Endodermal cell (in vitro differentiated cells): ENCODE results near the gene C1QTNF6. TPM values are rescaled to one million over a fixed set of nuclear protein-coding genes. Genes with fewer than 3 reads are reported as not detected.

Source experiments
- DNase-seq: peaks from one replicate; pipeline ENCODE4 v3.0.0-alpha.2; 2017
- H3K27ac ChIP-seq: 2 replicates; pipeline ENCODE4 v1.5.1; 2013; ENCODE audit warnings: mild to moderate bottlenecking, low read depth, low read length, moderate library complexity
- H3K27me3 ChIP-seq: 2 replicates; pipeline ENCODE4 v1.6.1; 2013; ENCODE audit warnings: mild to moderate bottlenecking, low read length, moderate library complexity; ENCODE audit not compliant: insufficient read depth, control insufficient read depth, poor library complexity, severe bottlenecking
- H3K36me3 ChIP-seq: 2 replicates; pipeline ENCODE4 v1.7.0; 2013; ENCODE audit warnings: mild to moderate bottlenecking, low read length, moderate library complexity; ENCODE audit not compliant: control insufficient read depth, insufficient read depth
- H3K4me1 ChIP-seq: one replicate; pipeline ENCODE4 v1.7.0; 2013; ENCODE audit warnings: low read length; ENCODE audit not compliant: control insufficient read depth, insufficient read depth
- H3K4me3 ChIP-seq: 2 replicates; pipeline ENCODE4 v1.5.1; 2013; ENCODE audit warnings: mild to moderate bottlenecking, low read length, moderate library complexity
- H3K9ac ChIP-seq: 2 replicates; pipeline ENCODE4 v1.6.1; 2013; ENCODE audit warnings: mild to moderate bottlenecking, low read length, moderate library complexity; ENCODE audit not compliant: poor library complexity, severe bottlenecking; ENCODE audit errors: extremely low read depth
- H3K9me3 ChIP-seq: 2 replicates; pipeline ENCODE4 v1.6.1; 2013; ENCODE audit warnings: mild to moderate bottlenecking, low read length, moderate library complexity; ENCODE audit not compliant: control insufficient read depth
- H3K27ac Mint-ChIP-seq: 2 replicates; pipeline ENCODE4 v1.8.0; 2020; ENCODE audit warnings: mixed read lengths
- H3K27me3 Mint-ChIP-seq: 2 replicates; pipeline ENCODE4 v1.8.0; 2021; ENCODE audit warnings: mild to moderate bottlenecking, mixed read lengths; ENCODE audit not compliant: insufficient read depth
- H3K36me3 Mint-ChIP-seq: 2 replicates; pipeline ENCODE4 v1.8.0; 2020; ENCODE audit warnings: low read depth, mixed read lengths
- H3K4me1 Mint-ChIP-seq: 2 replicates; pipeline ENCODE4 v1.8.0; 2020; ENCODE audit warnings: mixed read lengths
- H3K4me3 Mint-ChIP-seq: 2 replicates; pipeline ENCODE4 v1.8.0; 2020; ENCODE audit warnings: mild to moderate bottlenecking, moderate library complexity, mixed read lengths
- H3K9me3 Mint-ChIP-seq: 2 replicates; pipeline ENCODE4 v1.8.0; 2020; ENCODE audit warnings: mild to moderate bottlenecking, mixed read lengths
- WGBS, 2 experiments: methylation state at CpG; one replicate each; pipeline versions ENCODE4 v1.1.5 to v1.1.7; 2013; ENCODE audit warnings: missing lambda C conversion rate in 2 of 2, mixed read lengths in 1 of 2; ENCODE audit not compliant: insufficient coverage in 1 of 2, insufficient read length in 1 of 2; 5-methylcytosine and 5-hydroxymethylcytosine counted together
- total RNA-seq, 2 donors: library from RNA; stranded (reverse); fragmentation: NEBNext Ultra II Directional in 1 of 2; extraction: Animal tissue kit (Norgen Biotek cat#: 25700) in 1 of 2; gene quantifications; 2 replicates in 1 of 2; 3 replicates in 1 of 2; pipeline ENCODE4 v1.2.1, GENCODE V29; 2021
- TF ChIP-seq, protein P1 (sequence below): fragments of 200-600 bp; sonication (generic); conservative IDR thresholded peaks from 2 replicates; pipeline ENCODE4 v1.5.0; 2021; ENCODE audit warnings: antibody characterized with exemption, mild to moderate bottlenecking

Gene C1QTNF6
- total RNA-seq, 2 donors from 2014 or later, result 15.5 to 16.9 TPM

DNA sequence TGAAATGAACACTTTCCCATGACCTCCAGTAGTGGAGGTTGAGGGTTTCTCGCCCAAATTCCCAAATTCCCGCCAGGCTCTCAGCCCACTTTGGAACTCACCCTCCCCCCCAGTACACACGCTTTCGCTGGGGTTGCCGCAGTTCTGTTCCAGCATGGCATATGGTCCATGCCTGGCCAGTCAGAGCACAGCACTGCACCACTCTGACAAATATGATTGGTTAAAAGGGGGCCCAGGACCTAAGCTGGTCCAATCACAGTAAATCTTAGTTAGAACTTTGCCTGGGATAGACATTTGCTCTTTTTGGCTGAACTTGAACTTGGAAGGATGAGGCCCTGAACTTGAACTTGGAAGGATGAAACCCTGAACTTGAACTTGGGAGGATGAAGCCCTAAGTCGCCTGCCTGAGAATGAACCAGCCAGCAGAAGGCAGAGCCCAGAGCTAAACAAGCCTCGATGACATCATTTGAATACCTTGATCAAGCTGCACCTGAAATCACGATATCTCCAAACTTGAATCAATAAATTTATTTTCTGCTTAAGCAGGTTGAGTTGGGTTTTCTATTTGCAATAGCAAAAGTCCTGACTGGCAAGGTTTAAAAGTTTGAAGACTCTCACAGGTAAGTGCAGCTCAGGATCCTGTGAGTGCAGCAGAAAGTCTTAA lies 36.8 kb upstream of the C1QTNF6 start:
- WGBS, 2 experiments, result 81 to 94% methylated on average over 4 to 8 of the region's 8 CpGs
- Histone ChIP-seq H3K4me1 (no peaks in the 10 kb centered on the region), H3K4me3 (no peak overlapping the region), H3K27me3 (no peaks in the 10 kb centered on the region), H3K9me3 (no peaks in the 10 kb centered on the region), H3K27ac (no peak overlapping the region), H3K9ac (no peak overlapping the region), H3K36me3 (no peaks in the 10 kb centered on the region)
- DNase-seq, result no peak
- Mint-ChIP-seq H3K27ac (no peak overlapping the region), H3K4me1 (peaks cover 6% of the 10 kb centered on the region), H3K9me3 (peaks cover 19% of the 10 kb centered on the region), H3K27me3 (peaks cover 6% of the 10 kb centered on the region), H3K4me3 (no peak overlapping the region), H3K36me3 (no peaks in the 10 kb centered on the region)
- TF ChIP-seq, protein P1, sequence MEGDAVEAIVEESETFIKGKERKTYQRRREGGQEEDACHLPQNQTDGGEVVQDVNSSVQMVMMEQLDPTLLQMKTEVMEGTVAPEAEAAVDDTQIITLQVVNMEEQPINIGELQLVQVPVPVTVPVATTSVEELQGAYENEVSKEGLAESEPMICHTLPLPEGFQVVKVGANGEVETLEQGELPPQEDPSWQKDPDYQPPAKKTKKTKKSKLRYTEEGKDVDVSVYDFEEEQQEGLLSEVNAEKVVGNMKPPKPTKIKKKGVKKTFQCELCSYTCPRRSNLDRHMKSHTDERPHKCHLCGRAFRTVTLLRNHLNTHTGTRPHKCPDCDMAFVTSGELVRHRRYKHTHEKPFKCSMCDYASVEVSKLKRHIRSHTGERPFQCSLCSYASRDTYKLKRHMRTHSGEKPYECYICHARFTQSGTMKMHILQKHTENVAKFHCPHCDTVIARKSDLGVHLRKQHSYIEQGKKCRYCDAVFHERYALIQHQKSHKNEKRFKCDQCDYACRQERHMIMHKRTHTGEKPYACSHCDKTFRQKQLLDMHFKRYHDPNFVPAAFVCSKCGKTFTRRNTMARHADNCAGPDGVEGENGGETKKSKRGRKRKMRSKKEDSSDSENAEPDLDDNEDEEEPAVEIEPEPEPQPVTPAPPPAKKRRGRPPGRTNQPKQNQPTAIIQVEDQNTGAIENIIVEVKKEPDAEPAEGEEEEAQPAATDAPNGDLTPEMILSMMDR, result no peak

DNA sequence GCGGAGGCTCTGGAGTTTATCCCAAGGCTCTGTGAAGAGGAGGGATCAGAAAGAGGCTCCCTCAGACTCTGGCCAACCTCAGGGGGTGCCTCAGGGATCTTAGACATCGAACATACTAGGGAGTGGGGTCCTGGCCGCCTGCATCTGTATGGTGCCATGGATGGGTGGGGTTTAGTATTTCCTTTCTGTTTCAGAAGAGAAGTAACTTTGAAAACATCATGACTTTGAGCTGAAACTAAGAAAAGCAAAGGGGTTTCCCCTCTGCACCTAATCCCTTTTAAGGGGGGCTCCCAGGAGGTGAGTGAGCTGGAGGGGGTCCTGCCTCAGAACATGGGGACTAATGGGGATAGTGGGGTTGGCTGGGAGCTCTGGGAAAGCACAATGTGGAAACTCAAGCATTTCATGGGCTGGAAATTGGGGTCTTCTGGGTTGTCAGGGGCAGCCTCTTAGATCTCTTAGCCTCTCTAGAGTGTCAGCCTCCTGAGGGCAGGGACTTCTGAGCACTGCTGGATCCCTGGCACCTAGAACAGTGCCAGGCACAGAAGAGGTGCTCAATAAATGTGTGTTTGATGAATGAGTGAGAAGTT lies 36.0 kb upstream of the C1QTNF6 start:
- Mint-ChIP-seq H3K4me3 (no peak overlapping the region), H3K27me3 (peaks cover 6% of the 10 kb centered on the region), H3K9me3 (peaks cover 19% of the 10 kb centered on the region), H3K36me3 (no peaks in the 10 kb centered on the region), H3K4me1 (peaks cover 9% of the 10 kb centered on the region), H3K27ac (no peak overlapping the region)
- TF ChIP-seq, protein P1, result no peak
- Histone ChIP-seq H3K9me3 (no peaks in the 10 kb centered on the region), H3K4me3 (no peak overlapping the region), H3K36me3 (no peaks in the 10 kb centered on the region), H3K4me1 (no peaks in the 10 kb centered on the region), H3K9ac (no peak overlapping the region), H3K27ac (no peak overlapping the region), H3K27me3 (no peaks in the 10 kb centered on the region)
- WGBS, 2 experiments, result 88 to 100% methylated on average over 1 to 3 of the region's 3 CpGs
- DNase-seq, result no peak

DNA sequence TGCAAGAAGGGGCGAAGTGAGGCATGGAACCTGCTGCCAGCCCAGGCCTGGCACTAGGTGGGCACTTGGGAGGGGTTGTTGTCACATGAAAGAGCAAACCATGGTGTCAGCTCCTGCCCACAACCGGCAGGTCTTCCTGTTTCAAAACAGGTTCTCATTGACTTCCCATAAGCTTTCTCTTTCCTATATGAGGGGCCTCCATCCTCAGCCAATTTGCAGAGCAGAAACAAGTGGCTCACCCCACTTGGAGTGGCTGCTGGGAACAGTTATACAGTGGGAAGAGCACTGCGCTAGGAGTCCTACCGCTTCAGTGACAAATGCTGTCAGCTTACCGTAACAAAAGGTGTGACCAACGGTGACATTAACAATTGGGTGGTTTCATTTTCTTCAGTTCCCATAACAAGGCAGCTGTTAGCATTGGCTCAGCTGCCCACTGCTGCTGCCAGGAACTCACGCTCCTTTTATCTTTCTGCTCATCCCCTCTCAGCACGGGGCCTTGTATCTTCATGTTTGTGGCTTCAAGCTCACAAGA lies 34.5 kb upstream of the C1QTNF6 start:
- TF ChIP-seq, protein P1, result no peak
- H3K4me1 Mint-ChIP-seq, result peaks cover 13% of the 10 kb centered on the region

More for the DNA sequence above, 34.5 kb upstream of the C1QTNF6 start:
- Histone ChIP-seq H3K4me1 (no peaks in the 10 kb centered on the region), H3K9me3 (no peaks in the 10 kb centered on the region), H3K36me3 (no peaks in the 10 kb centered on the region), H3K27me3 (no peaks in the 10 kb centered on the region), H3K4me3 (no peak overlapping the region), H3K9ac (no peak overlapping the region), H3K27ac (no peak overlapping the region)
- no peak for DNase-seq
- Mint-ChIP-seq H3K9me3 (peaks cover 19% of the 10 kb centered on the region), H3K27me3 (peaks cover 6% of the 10 kb centered on the region), H3K27ac (no peak overlapping the region), H3K4me3 (no peak overlapping the region), H3K36me3 (no peaks in the 10 kb centered on the region)
- WGBS, 2 experiments, result 86 to 89% methylated on average over 5 to 8 of the region's 8 CpGs
